SU-DHL-6 (cell line): Measurements from ENCODE around the gene ACBD5.

Experiments
- H2AFZ ChIP-seq: fragments of 200-600 bp; sonication (generic); 2 replicates; pipeline ENCODE4 v1.6.1; 2014; ENCODE audit warnings: low read depth, mild to moderate bottlenecking, moderate library complexity, mixed read lengths, antibody characterized with exemption, low read length; ENCODE audit not compliant: severe bottlenecking
- H3F3A ChIP-seq: fragments of 200-600 bp; shearing (Covaris generic); 2 replicates; pipeline ENCODE4 v1.6.0; 2016; ENCODE audit warnings: antibody characterized with exemption, mild to moderate bottlenecking; ENCODE audit not compliant: insufficient read depth
- H3K27ac ChIP-seq: fragments of 200-600 bp; sonication (generic); 2 replicates; pipeline ENCODE4 v1.5.1; 2016; ENCODE audit warnings: low read depth, mild to moderate bottlenecking, low read length, moderate library complexity, mixed read lengths
- H3K27me3 ChIP-seq: fragments of 200-600 bp; sonication (generic), shearing (Covaris generic); 2 replicates; pipeline ENCODE4 v1.6.0; 2014; ENCODE audit warnings: mild to moderate bottlenecking, low read length
- H3K36me3 ChIP-seq: fragments of 200-600 bp; sonication (generic); 2 replicates; pipeline ENCODE4 v1.6.1; 2014; ENCODE audit warnings: mild to moderate bottlenecking, low read length, mixed read lengths
- H3K4me2 ChIP-seq: fragments of 300-600, 200-600 bp; shearing (Covaris generic), sonication (generic); 2 replicates; pipeline ENCODE4 v1.6.0; 2014; ENCODE audit warnings: low read length, low read depth, mild to moderate bottlenecking; ENCODE audit not compliant: poor library complexity, severe bottlenecking
- H3K4me3 ChIP-seq: fragments of 200-600 bp; sonication (generic); 2 replicates; pipeline ENCODE4 v1.5.1; 2014; ENCODE audit warnings: antibody characterized with exemption, low read length, mild to moderate bottlenecking, mixed read lengths; ENCODE audit not compliant: insufficient read depth, poor library complexity, severe bottlenecking
- H3K79me2 ChIP-seq: fragments of 200-600 bp; sonication (generic); 2 replicates; pipeline ENCODE4 v1.6.1; 2014; ENCODE audit warnings: mild to moderate bottlenecking, low read length, moderate library complexity; ENCODE audit not compliant: insufficient read depth
- H3K9ac ChIP-seq: fragments of 200-600 bp; sonication (generic); 2 replicates; pipeline ENCODE4 v1.7.0; 2014; ENCODE audit warnings: mild to moderate bottlenecking, low read length
- H3K9me2 ChIP-seq: fragments of 200-600 bp; sonication (generic); replicated peaks from 2 replicates; pipeline ENCODE4 v1.6.1; 2014; ENCODE audit warnings: low read length; ENCODE audit not compliant: insufficient read depth
- H3K9me3 ChIP-seq: fragments of 200-600 bp; sonication (generic); 2 replicates; pipeline ENCODE4 v1.6.1; 2014; ENCODE audit warnings: low read length, mixed read lengths; ENCODE audit not compliant: insufficient read depth
- H4K20me1 ChIP-seq: fragments of 200-600 bp; sonication (generic); 2 replicates; pipeline ENCODE4 v1.6.1; 2014; ENCODE audit warnings: low read depth, mild to moderate bottlenecking, antibody characterized with exemption, low read length, moderate library complexity, mixed read lengths
- EZH2phosphoT487 ChIP-seq: fragments of 200-600 bp; sonication (generic), shearing (Covaris generic); conservative IDR thresholded peaks from 2 replicates; pipeline ENCODE4 v1.6.1; 2018; ENCODE audit warnings: mild to moderate bottlenecking, antibody characterized with exemption, low read length, moderate library complexity, mixed read lengths
- TF ChIP-seq, protein P1 (sequence below): fragments of 200-600 bp; sonication (generic); IDR thresholded peaks from one replicate; pipeline ENCODE4 v1.5.1; 2017; ENCODE audit warnings: antibody characterized with exemption, mild to moderate bottlenecking, low read length, moderate library complexity; ENCODE audit not compliant: insufficient read depth, poor library complexity, severe bottlenecking

The ACBD5 gene

DNA sequence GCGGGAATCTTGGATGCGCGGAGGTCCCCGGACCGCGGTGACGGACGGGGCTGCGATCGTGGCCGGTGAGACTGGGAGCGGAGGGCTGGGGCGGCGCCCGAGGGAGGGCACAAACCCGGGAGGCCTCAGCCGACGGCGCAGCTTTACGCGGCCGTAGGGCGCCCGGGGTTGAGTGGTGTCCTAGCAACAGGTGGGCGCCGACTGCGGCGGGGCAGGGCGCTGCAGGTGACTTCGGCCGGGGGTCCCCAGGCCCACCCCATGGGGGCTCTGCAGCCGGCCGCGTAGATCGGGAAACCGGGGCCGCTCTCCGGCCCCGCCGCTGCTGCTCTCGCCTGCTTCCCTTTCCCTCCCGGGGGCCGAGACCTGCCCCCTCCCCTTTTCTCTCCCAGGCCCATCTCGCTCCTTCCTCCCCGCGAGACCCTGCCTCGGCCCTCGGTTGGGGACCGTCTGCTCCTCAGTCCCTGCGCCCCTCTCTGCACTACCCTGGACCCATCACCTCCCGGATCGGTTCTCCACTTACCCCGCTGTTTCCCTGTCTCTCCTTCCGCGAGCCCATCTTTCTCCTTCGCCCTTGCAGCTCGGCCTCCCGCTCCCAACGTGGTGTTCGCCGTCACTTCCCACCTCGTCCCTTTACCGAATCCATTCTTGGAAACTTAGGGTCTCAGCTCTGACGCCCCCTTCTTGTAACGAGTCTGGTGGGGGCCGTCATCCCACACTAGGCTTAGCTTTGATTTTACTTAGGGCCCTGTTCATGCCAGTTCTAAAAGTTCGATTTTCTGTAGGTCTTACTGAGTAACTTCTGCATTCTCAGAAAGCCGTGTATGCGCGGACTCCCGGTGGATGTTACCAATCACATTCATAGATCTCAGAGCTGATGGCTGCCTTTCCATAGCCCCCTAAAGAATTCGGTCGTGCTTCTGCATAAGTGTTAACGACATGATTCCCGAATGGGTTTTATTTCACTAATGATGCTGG is 18.5 kb upstream of the ACBD5 start:
- no peak overlapping the region for H3K9ac ChIP-seq
- TF ChIP-seq EZH2phosphoT487 = no peak
- TF ChIP-seq, protein P1, sequence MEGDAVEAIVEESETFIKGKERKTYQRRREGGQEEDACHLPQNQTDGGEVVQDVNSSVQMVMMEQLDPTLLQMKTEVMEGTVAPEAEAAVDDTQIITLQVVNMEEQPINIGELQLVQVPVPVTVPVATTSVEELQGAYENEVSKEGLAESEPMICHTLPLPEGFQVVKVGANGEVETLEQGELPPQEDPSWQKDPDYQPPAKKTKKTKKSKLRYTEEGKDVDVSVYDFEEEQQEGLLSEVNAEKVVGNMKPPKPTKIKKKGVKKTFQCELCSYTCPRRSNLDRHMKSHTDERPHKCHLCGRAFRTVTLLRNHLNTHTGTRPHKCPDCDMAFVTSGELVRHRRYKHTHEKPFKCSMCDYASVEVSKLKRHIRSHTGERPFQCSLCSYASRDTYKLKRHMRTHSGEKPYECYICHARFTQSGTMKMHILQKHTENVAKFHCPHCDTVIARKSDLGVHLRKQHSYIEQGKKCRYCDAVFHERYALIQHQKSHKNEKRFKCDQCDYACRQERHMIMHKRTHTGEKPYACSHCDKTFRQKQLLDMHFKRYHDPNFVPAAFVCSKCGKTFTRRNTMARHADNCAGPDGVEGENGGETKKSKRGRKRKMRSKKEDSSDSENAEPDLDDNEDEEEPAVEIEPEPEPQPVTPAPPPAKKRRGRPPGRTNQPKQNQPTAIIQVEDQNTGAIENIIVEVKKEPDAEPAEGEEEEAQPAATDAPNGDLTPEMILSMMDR = no peak
- H3K4me3 ChIP-seq = no peak overlapping the region
- no peaks in the 10 kb centered on the region for H3K36me3 ChIP-seq
- no peak overlapping the region for H3K4me2 ChIP-seq
- no peaks in the 10 kb centered on the region for H3F3A ChIP-seq
- H3K27me3 ChIP-seq = no peaks in the 10 kb centered on the region
- no peak overlapping the region for H2AFZ ChIP-seq
- H4K20me1 ChIP-seq = no peaks in the 10 kb centered on the region
- H3K27ac ChIP-seq = no peak overlapping the region
- no peaks in the 10 kb centered on the region for H3K79me2 ChIP-seq
- no peaks in the 10 kb centered on the region for H3K9me3 ChIP-seq
- no peaks in the 10 kb centered on the region for H3K9me2 ChIP-seq

- H3K4me2 ChIP-seq = no peak overlapping the region
- H3K9ac ChIP-seq = no peak overlapping the region
- H3K4me3 ChIP-seq = no peak overlapping the region
- TF ChIP-seq EZH2phosphoT487 = no peak
- TF ChIP-seq, protein P1 = no peak
- H3F3A ChIP-seq = no peaks in the 10 kb centered on the region
- H4K20me1 ChIP-seq = no peaks in the 10 kb centered on the region
- H3K36me3 ChIP-seq = no peaks in the 10 kb centered on the region
- H3K27ac ChIP-seq = no peak overlapping the region
- H3K79me2 ChIP-seq = no peaks in the 10 kb centered on the region
- no peaks in the 10 kb centered on the region for H3K9me3 ChIP-seq
- no peaks in the 10 kb centered on the region for H3K9me2 ChIP-seq
- no peaks in the 10 kb centered on the region for H3K27me3 ChIP-seq
- no peak overlapping the region for H2AFZ ChIP-seq
Measured at GRCh38 chr10:27258492-27258837, 17.9 kb upstream of the ACBD5 start.

GRCh38 chr10:27256299-27257189 is 15.9 kb upstream of the ACBD5 start:
- Histone ChIP-seq H3F3A (no peaks in the 10 kb centered on the region), H3K27ac (no peak overlapping the region), H3K4me2 (no peak overlapping the region), H3K9ac (no peak overlapping the region), H3K9me3 (no peaks in the 10 kb centered on the region), H3K36me3 (no peaks in the 10 kb centered on the region), H3K4me3 (no peak overlapping the region), H2AFZ (no peak overlapping the region), H3K27me3 (no peaks in the 10 kb centered on the region), H3K9me2 (no peaks in the 10 kb centered on the region), H3K79me2 (no peaks in the 10 kb centered on the region), H4K20me1 (no peaks in the 10 kb centered on the region)
- no peak for TF ChIP-seq EZH2phosphoT487
- TF ChIP-seq, protein P1 = no peak
